Glomerular visceral epithelial cell (primary cell): ENCODE measurements around the gene SAC3D1.
A peak's percentile ranks its signal among the peaks of the same experiment; 100 is the strongest.
"Not testable (repeated sequence)": the region's sequence is repeated elsewhere in the genome, so short reads cannot be mapped to it uniquely, and the experiment has no call there.

Experiments
- DNase-seq: peaks from one replicate; pipeline ENCODE4 v3.0.0-alpha.2; 2016; ENCODE audit errors: extremely low spot score

SAC3D1 gene

DNA sequence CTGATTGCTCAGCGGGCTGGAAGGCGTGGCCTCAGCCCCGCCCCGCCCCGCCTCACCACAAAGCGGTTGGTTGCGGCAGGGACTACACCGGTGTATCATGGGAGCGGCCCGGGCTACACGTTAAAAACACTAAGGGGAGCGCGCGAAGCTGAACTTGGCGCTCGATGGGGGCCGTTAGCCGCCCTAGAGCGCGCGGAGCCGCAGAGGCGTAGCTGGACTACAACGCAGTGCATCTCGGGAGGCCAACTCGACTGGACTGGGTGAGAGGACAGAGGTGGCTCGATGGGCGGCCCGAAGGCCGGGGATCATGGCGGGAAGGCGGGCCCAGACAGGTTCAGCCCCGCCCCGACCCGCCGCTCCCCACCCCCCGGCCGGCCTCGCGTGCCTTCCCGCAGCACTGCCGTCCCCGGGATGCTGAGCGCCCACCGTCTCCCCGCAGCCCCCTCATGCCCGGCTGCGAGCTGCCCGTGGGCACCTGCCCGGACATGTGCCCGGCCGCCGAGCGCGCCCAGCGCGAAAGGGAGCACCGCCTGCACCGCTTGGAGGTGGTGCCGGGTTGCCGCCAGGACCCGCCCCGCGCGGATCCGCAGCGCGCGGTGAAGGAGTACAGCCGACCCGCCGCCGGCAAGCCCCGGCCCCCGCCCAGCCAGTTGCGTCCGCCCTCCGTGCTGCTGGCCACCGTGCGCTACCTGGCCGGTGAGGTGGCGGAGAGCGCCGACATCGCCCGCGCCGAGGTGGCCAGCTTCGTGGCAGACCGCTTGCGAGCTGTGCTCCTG, at the start of gene SAC3D1:
Gene SAC3D1 (plus strand): TSS at position 364 of the 776 bp plus-strand sequence. CDS start 83 bp downstream, at position 447.
- DNase-seq = peak; percentile 95

GRCh38 chr11:64994318-64994717, 46.7 kb upstream of the SAC3D1 start:
- DNase-seq = no peak

DNA sequence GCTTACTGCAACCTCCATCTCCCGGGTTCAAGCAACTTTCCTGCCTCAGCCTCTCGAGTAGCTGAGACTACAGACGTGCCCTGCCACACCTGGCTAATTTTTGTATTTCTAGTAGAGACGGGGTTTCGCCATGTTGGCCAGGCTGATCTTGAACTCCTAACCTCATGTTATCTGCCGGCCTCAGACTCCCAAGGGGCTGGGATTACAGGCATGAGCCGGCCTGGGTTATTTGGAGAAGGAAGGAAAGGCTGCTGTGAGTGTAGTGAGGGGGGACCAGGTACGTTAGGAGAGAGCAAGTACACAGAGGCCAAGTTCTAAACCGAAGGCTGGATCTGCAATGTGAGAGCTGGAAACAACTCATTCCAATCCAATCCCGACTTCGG, 44.7 kb upstream of the SAC3D1 start:
- DNase-seq = no peak

DNA sequence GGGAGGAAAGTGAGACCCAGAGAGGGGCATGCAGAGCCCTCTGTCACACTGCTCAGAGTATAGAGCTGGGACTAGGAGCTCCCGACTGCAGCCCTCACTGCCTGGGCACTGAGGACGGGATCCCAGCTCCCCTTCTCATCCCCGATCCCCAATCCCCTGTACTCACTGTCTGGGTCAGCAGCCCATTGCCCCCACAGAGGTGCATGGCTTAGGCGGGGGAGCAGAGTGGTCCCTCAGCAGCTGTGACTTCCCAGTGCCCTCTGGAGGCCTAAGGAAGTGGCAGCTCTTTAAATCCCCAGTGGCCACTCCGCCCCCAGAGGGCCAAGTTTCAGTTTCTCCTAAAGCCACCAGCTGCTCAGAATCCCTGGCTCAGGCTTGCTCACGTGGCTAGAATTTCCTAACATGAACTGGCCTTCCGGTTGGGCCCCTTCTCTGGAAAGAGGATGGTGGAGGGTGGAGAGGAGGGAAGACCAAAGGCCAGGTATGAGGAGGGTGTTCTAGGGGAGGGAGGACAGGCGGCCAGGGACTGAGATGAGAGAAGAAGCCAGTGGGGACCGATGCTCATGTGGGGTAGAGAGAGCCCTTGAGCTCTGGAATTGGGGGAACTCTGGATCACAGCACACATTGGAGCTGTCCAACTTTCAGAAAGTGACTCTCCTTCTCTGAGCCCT, 44.2 kb upstream of the SAC3D1 start, which contains the start of gene BATF2:
Gene BATF2 (minus strand): TSS at position 262 of the 671 bp plus-strand sequence. CDS start 57 bp downstream, at position 205.
- DNase-seq = peak; percentile 76

GRCh38 chr11:64998141-64998540, 42.9 kb upstream of the SAC3D1 start:
- no peak for DNase-seq

DNA sequence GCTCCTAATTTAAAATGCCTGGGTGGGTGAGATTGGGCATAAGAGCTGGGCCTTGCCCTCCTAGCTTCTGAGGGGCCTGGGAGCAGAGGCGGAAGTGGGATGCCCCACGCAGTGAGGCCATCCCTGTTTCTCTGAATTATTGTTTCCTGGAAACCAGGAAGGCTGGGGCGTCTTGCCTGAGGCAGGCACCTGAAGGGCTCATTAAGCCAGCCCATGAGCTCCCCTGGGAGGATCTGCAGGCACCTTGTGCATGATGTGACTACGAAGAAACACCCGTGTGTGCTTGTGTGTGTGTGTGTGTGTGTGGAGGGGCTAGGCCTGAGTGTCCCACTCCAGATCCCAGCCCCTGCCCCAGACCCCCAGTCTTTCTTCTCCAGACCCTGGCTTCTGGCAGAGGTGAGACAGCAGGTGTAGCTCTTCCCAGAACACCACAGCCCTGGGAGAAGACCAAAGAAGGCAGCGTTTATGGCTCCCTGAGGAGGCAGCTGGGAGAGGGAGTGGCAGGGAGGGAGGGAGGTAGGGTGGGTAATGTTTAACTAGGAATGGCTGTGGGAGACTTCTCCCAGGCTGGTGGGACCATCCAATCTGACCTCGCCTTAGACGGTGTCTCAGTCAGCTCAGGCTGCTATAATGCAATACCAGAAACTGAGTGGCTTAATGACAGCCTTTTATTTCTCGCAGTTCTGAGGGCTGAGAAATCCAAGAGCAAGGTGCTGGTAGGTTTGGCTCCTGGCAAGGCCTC, 42.1 kb upstream of the SAC3D1 start:
- peak; percentile 62 for DNase-seq

DNA sequence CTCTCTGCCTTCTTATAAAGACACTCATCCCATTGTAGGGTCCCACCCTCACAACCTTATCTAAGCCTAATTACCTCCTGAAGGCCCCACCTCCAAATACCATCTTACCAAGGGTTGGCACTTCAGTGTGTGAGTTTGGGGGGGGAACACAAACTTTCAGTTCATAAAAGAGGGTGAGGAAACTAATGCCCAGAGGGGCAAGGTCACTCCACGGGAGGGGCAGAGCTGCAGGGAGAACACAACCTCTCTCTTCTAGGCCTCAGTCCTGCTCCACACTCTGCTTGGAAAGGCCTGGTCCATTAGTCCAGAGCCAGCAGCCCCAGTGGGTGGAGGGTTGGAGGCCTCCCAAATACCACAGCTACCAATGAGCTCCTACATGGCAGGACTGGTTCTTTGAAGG, 41.5 kb upstream of the SAC3D1 start:
- no peak for DNase-seq

DNA sequence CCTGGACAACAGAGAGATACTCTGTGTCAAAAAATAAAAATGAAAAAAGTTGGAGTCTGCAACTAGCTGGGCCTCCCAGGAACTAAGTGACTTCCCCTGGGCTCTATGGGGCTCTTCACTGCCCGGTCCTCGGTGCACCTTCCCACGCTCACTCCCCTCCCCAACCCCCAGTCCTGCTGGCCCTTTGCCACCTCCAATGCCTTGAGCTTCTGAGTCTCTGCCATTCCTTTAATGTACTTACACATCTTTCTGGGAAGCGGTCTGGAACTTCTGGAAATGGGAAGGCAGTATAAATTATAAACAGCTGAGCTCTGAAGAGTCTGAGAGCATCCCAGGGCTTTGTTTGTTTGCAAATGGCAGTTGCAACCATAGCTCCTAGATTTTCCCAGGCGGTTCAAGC, 38.3 kb upstream of the SAC3D1 start:
- DNase-seq = no peak

GRCh38 chr11:65003282-65003681, 37.7 kb upstream of the SAC3D1 start:
- no peak for DNase-seq

DNA sequence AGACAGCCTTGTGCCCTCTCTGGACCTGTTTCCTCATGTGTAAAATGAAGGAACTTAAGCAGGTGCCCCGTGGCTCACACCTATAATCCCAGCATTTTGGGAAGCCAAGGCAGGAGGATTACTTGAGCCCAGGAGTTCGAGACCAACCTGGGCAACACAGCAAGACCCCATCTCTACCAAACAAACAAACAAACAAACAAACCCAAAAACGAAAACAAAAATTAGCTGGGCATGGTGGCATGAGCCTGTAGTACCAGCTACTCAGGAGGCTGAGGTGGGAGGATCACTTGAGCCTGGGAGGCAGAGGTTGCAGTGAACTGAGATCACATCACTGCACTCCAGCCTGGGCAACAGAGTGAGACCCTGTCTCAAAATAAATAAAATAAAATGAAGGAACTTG, 37.0 kb upstream of the SAC3D1 start:
- not testable (repeated sequence) for DNase-seq

DNA sequence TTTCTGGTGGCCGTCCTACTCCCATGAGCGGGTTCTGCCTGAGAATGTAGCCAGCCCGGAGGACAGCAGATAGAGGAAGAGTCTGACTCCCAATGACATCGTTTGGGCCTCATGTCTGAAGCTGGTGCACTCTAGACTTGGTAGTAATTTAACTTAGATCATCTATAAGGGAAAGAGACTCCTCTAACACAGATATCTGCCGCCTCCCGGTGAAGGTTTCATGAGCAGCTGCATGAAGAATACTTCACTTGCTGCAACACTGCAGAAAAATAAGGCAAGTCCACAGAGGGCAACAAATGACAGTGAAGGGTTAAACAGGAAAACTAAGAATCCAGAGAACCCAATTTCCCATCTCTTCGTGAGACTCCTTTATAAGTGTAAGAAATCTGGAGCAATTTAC, 33.0 kb upstream of the SAC3D1 start:
- DNase-seq = no peak

DNA sequence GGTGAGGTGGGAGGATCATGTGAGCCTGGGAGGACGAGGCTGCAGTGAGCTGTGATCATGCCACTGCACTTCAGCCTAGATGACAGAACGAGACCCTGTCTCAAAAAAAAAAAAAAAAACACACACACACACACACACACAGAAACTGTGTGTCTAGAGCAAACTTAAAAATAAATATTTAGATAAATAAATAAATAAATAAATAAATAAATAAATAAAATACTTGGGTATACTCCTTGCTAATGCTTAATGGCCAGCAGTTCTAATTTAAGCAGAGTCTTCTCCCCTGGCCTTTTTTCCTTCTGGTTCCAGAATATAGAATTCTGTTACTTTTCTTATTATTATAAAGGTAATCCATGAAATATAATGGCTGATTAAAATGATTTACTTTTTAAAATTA, 32.1 kb upstream of the SAC3D1 start:
- DNase-seq = no peak

- DNase-seq = peak; percentile 85
Measured at GRCh38 chr11:65013130-65013887, 27.7 kb upstream of the SAC3D1 start.

DNA sequence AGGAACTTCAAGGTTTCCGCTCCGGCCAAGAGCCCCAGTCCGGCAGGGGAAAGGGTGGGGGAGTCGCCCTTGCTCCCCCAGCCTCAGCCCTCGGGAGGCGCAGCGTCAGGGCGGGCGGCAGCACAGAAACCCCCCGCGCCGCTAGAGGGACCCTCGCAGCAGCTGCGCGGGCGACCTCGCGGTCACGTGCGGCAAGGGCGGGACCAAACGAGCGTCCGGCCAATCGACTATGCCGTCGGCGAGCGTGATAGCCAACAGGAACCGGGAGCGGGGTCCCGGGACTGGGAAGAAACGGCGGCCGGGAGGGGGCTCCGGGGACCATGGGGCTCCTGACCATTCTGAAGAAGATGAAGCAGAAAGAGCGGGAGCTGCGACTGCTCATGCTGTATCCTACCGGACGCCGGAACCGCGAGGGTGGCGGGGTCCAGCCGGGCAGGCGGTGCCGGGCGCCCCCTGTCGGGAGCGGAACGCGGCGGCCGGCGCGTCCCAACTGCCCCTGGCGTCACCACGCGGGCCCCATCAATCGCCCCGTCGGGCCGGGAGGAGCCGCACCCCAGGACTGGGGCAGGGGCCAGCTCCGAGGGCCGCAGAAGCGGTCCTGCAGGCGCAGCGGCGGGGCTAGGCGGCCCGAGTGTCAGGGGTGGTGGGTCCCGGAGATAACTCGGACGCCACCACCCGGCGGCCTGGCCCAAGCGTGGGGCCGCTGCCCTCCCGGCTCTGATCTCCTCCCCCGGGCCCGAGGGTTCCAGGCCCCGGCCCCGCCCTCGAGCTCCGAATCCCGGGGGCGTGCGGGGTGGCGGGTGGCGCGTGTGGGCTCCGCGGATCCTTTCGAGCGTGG, 26.9 kb upstream of the SAC3D1 start, which contains the start of gene ARL2:
Gene ARL2 (plus strand): TSS at position 273 of the 838 bp plus-strand sequence. CDS start 48 bp downstream, at position 321.
- DNase-seq = peak; percentile 87

DNA sequence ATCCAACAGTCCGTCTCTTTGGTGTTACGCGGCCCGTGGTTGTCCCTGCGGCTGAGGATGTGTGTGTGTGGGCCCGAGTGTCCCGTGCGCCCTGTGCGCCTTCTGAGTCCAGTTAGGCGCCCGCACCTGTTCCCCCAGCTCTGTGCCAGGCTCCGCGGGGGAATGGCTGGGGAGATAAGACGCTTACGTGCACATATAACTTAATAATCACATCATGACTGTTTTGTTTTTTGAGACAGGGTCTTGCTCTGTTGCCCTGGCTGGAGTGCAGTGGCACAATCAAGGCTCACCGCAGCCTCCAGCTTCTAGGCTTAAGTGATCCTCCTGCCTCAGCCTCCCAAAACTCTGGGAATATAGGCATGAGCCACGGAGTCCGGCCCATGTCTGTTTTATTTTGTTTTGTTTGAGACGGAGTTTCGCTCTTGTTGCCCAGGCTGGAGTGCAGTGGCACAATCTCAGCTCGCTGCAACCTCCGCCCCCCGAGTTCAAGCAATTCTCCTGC, 26.2 kb upstream of the SAC3D1 start:
- DNase-seq = no peak

DNA sequence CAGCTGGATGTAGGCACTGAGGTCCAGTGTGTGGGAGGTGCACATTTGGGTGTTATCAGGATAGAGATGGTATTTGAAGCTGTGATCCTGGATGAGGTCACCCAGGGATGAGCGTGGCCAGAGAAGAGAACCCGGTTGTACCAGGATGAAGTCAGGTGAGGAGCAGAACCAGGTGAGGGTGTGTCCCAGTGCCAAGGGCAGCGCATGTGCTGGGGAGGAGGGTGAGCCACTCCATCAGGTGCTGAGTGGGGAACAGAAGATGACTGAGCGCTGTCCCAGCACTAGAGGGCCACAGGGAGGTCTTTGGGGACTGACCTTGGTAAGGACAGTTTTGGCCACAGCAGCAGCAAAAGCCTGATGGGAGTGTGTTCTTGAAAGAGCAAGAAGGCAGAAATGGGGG, 24.3 kb upstream of the SAC3D1 start:
- DNase-seq = no peak

DNA sequence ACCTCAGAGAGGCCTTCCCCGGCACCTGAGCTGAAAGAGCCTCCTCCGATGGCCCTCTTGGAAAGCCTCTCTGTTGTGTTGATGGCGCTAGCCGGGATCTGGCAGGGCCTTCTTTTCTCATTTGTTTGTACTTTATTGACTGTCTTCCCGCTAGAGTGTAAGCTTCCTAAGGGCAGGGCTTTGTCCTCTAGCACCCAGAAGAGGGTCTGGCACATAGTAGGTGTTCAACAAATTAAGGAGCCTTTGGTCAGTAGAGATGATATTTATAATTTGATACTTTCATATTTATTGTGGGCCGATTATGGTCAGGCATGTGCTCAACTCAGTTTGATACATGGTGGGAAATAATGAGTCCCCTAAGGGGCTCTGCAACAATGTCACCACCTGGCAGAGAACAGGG, 23.1 kb upstream of the SAC3D1 start:
- DNase-seq = no peak

GRCh38 chr11:65019824-65020223, 21.2 kb upstream of the SAC3D1 start:
- DNase-seq = no peak

GRCh38 chr11:65021003-65021402, 20.0 kb upstream of the SAC3D1 start:
- no peak for DNase-seq

GRCh38 chr11:65021509-65021908, 19.5 kb upstream of the SAC3D1 start:
- no peak for DNase-seq

DNA sequence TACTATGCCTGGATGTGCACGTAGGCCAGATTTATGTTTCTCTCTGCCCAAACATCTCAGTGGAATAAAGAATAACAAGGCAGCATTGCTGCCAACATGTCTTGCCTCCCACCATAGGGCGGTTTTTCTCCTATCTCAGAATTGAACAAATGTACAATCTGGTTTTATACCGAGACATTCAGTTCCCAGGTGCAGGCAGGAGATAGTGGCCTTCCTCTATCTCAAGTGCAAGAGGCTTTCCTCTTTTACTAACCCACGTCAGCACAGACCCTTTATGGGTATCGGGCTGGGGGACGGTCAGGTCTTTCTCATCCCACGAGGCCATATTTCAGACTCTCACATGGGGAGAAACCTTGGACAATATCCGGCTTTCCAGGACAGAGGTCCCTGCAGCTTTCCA, 17.5 kb upstream of the SAC3D1 start:
- not testable (repeated sequence) for DNase-seq
